Measurements from ENCODE around the gene PRRG3.

GRCh38 chrX:151723156-151723760 is 28.0 kb downstream of the PRRG3 start:
- no peak for TF ChIP-seq ZNF449 (CRISPR knock-in tag; IDR thresholded peaks at IDR 0.05)
- TF ChIP-seq HCFC1 (IDR thresholded peaks at IDR 0.05; ENCODE audit: low read depth, low read length), result no peak
- TF ChIP-seq ZBTB7A (IDR thresholded peaks at IDR 0.05; ENCODE audit: borderline replicate concordance, control insufficient read depth, low read depth, low read length), result no peak
- no peak for TF ChIP-seq NCOR1 (IDR thresholded peaks at IDR 0.05)

Data from K562 (cell line).